ENCODE data around the gene SLC25A5. TPM values are rescaled to one million over a fixed set of nuclear protein-coding genes. Genes with fewer than 3 reads are reported as not detected.

SLC25A5 gene
- total RNA-seq, 1 donor, result 130 TPM

DNA sequence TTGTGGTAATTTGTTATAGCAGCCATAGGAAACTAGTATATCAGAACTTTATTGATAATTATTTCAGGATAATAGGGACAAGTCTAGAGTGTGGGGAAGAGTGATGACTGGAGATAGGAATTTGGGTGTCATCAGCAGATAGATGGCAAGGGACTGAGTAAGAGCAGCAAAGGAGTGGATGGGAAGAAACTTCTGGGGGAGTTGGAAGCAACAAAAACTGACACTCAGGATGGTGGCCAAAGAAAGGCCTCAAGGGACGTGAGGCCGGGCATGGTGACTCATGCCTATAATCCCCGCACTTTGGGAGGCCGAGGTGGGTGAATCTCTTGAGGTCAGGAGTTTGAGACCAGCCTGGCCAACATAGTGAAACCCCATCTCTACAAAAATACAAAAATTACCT, 9.1 kb upstream of the SLC25A5 start:
- TF ChIP-seq, protein P1, sequence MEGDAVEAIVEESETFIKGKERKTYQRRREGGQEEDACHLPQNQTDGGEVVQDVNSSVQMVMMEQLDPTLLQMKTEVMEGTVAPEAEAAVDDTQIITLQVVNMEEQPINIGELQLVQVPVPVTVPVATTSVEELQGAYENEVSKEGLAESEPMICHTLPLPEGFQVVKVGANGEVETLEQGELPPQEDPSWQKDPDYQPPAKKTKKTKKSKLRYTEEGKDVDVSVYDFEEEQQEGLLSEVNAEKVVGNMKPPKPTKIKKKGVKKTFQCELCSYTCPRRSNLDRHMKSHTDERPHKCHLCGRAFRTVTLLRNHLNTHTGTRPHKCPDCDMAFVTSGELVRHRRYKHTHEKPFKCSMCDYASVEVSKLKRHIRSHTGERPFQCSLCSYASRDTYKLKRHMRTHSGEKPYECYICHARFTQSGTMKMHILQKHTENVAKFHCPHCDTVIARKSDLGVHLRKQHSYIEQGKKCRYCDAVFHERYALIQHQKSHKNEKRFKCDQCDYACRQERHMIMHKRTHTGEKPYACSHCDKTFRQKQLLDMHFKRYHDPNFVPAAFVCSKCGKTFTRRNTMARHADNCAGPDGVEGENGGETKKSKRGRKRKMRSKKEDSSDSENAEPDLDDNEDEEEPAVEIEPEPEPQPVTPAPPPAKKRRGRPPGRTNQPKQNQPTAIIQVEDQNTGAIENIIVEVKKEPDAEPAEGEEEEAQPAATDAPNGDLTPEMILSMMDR (IDR thresholded peaks at IDR 0.05; ENCODE audit: insufficient read depth, low read depth, low read length), result no peak
- H3K4me3 ChIP-seq (ENCODE audit: low read depth, low read length), result no peak overlapping the region
- no peak for DNase-seq (ENCODE audit: low read depth)

DNA sequence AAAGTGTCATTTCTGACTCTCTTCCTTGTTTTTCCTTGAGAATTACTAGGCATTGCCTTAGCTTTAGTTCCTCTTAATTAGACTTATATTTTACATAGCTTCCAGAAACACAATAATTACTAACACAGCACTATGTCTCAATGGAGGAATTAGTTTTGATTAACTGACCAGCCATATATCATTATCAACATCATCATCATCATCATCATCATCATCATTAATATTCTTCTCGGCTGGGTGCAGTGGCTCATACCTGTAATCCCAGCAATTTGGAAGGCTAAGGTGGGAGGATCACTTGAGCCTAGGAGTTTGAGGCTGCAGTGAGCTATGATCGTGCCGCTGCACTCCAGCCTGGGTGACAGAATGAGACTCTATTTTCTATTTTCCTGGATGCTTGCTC, 2.7 kb upstream of the SLC25A5 start:
- H3K4me3 ChIP-seq (ENCODE audit: low read depth, low read length), result no peak overlapping the region
- no peak for DNase-seq (ENCODE audit: low read depth)
- TF ChIP-seq, protein P1 (IDR thresholded peaks at IDR 0.05; ENCODE audit: insufficient read depth, low read depth, low read length), result no peak

DNA sequence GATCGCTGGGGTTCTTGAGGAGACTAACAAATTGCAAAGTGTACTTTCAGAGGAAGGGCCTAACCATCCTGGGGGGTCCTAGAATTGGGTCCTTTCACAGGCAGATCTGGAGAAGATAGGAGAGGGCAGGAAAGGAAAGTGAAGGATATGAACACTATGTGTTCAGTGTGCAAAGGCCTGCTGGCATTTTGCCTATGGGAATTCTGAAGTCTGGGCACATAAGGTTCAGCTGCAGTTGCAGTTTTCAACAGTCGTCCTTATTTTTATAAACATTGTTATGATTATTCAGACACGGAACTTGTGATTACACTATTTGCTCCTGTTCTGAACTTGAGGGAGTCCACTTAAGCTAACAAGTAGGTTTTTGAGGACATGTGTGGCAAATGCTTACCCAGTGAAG, 1.3 kb upstream of the SLC25A5 start:
- no peak for DNase-seq (ENCODE audit: low read depth)
- H3K4me3 ChIP-seq (ENCODE audit: low read depth, low read length), result no peak overlapping the region
- TF ChIP-seq, protein P1 (IDR thresholded peaks at IDR 0.05; ENCODE audit: insufficient read depth, low read depth, low read length), result no peak

DNA sequence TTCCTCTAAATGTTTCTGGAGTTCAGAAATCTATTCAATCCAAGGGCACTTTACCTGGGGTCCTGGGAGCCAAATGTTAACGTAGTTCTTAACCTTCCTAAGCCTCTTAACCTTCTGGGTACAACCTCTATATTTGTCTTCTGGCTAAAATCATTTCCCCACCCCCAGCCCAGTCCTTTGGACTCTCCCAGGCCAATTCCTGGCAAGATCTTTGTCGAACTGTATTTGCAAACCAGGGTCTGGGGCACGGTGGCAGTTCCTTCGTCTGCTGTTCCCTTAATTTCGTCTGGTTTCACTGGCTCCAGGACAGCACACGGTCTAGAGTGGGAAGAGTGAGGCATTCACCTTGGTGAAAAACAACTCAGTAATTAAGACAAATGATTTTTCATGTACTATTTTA, 811 bp upstream of the SLC25A5 start:
- no peak for DNase-seq (ENCODE audit: low read depth)
- TF ChIP-seq, protein P1 (IDR thresholded peaks at IDR 0.05; ENCODE audit: insufficient read depth, low read depth, low read length), result no peak
- no peak overlapping the region for H3K4me3 ChIP-seq (ENCODE audit: low read depth, low read length)

DNA sequence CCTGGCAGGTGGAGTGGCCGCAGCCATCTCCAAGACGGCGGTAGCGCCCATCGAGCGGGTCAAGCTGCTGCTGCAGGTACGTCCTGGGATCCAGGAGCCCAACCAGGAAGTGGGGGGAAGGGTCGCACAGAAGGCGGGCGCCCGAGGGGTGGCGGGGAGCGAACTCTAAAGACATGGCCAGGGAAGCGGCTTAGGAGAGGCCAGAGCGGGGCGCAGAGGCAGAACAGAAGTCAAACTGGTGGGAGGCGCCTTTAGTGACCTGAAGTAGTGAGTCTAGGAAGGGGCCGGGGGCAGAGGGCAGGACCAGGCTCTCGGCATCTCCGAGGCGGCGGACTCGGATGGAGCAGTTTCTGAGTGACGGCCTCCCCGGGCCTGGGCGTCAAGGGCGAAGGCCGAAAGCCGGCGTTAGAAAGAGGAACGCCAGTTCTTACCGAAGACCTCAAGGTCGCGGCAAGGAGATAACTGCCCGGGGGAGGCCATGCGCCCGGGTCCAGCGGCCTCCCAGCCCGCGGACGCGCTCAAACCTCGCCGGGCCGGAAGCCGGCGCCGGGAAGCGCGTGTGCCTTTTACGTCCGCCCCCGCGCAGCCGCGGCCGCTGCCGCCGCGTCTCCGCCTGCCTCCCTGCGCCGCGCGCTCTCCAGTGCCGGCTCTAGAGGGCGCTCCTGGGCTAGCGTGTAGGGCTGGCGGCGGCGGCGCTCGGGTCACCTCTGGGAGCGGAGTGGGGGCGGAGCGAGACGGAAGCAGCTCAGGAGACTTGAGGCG, 488 bp downstream of the SLC25A5 start:
- H3K4me3 ChIP-seq (ENCODE audit: low read depth, low read length), result peak overlapping the region; percentile 81
- DNase-seq (ENCODE audit: low read depth), result peak; percentile 81
- TF ChIP-seq, protein P1 (IDR thresholded peaks at IDR 0.05; ENCODE audit: insufficient read depth, low read depth, low read length), result peak; percentile 66

DNA sequence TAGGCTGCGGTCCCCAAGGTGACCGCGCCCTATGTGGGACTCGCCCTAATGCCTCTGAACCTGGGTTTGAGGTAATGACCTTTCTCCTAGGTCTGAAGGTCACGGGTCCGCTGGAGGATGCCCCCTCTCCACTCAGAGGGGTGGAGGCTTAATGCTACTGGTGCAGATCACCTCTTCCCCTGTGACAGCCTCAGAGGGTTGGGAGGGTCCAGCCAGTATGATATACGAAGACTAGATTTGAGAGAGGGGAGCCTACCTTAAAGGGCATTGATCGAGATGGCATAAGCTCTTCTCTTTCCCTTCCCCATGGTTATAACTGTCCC, 1.0 kb downstream of the SLC25A5 start:
- H3K4me3 ChIP-seq (ENCODE audit: low read depth, low read length), result peak overlapping the region; percentile 64
- no peak for DNase-seq (ENCODE audit: low read depth)
- TF ChIP-seq, protein P1 (IDR thresholded peaks at IDR 0.05; ENCODE audit: insufficient read depth, low read depth, low read length), result no peak
